ENCODE results near the gene NFKBIL1.

Gene NFKBIL1

DNA sequence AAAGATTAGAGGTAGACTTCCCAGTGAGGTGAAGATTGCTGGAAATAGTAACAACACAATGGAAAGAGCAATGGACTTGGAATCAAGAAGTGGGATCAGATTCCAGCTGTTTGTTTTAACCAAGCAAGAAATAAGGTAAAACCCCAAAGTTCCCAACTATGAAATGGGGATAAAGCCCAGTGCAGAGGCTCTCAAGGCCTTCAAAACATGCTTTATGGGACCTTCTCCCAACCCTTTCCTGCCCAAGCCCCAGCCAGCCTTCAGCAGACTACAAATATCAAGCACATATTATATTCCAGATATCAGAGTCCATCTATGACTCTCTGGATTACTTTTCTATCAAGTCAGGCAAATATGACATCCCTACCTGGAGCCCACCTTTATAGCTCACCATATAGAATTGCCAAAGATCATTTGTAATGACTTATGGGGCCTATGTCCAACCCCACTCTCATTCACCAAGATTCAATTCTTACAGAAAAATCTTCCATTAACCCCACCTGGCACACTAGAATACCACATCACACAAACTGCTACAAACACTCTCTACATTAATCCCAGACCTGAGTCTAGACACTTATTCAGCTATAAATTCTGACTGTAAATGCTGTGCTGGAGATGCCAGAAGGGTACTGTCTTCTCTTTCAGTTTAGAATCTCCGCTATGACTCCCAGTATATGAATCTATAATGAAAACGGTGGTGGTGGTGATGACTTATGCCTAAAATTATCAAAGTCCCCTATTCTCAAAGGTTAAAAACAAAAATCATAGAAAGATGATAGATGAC lies 11.7 kb upstream of the NFKBIL1 start:
- TF ChIP-seq ZFX (IDR thresholded peaks at IDR 0.05; ENCODE audit: borderline replicate concordance) (no peak), CTCF (IDR thresholded peaks at IDR 0.05) (no peak)

GRCh38 chr6:31538805-31539400 lies 8.5 kb upstream of the NFKBIL1 start:
- no peak overlapping the region for H3K27ac ChIP-seq
- no peak for TF ChIP-seq CTCF (IDR thresholded peaks at IDR 0.05)
- TF ChIP-seq ZFX (IDR thresholded peaks at IDR 0.05; ENCODE audit: borderline replicate concordance), result no peak

More for the DNA sequence above, 11.7 kb upstream of the NFKBIL1 start:
- H3K27ac ChIP-seq, result no peak overlapping the region

- TF ChIP-seq ZFX (IDR thresholded peaks at IDR 0.05; ENCODE audit: borderline replicate concordance) (no peak), CTCF (IDR thresholded peaks at IDR 0.05) (no peak)
- peak overlapping the region; percentile 97 for H3K27ac ChIP-seq
Measured at GRCh38 chr6:31540640-31541039, 6.8 kb upstream of the NFKBIL1 start.

DNA sequence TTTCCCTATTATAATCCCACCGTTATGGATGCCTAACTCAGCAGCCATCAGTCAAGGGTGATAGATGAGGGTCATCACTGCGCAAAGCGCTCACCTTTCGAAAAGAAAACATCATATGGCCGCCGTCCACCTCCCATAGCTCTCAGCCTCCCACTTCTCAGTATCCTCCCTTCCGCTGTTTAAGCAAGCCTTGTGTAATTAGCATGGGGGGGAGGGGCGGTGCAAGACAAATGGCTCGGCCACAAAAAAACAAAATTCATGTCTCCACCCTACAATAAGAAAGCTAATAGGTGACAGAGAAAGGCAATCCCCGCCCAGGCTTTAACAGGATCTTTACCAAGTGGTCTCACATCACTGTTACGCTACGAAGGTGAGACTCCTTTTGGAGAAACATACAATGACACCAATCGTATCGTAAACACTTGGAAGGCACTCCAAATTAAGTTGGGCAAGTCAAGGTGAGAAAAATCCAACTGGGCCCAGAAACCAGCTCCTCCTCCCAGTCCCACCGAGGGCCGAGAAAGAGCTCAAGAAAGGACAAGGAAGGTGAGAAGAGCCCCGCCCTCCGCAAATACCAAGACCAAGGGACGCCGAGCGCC lies 6.2 kb upstream of the NFKBIL1 start:
- H3K27ac ChIP-seq, result peak overlapping the region; percentile 97
- TF ChIP-seq CTCF (IDR thresholded peaks at IDR 0.05) (no peak), ZFX (IDR thresholded peaks at IDR 0.05; ENCODE audit: borderline replicate concordance) (no peak)

DNA sequence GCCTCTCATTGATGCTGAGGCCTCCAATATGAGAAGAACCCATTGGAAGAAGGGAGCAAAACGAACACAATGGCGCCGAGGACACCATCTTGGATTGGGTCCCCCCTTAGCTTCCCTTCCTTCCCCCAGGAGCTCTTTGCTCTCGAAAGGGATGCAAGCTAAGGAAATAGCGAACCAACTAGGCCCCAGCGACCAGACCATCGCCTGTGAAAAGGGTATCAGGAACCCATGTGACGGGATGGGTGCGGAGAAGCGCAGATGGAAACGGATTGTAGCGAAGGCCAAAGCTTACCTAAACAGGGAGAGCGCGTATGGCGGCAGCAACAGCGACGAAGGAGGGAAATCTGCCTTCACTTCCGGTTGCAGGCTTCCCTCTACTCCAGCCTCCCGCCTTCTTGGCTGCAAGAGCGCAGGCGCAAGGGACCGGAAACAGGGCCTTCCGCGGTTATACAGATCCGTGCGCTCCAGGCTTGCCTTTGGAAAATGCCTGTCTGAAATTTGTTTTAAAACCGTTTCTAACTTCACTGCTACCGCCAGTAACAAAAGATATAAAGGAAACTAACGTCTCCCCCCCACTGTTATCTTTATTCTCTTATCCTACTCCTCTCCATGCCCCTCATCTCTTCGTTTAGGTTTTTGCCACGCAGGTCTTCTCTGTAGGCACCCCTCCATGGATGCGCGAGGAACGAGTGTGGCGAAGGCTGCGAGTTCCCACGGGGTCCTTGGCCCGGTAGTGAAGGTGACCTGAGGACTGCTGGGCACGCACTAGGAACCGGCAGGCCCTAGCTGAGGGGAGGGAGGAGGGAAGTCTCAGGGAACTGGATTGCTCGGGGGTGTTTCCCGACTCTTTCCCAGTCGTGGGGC lies 5.5 kb upstream of the NFKBIL1 start, which contains the start of gene DDX39B:
Gene DDX39B, minus strand, starts transcription at position 346 of the 864 bp plus-strand sequence. CDS start 1,471 bp downstream, outside the sequence.
- TF ChIP-seq CTCF (IDR thresholded peaks at IDR 0.05) (no peak), ZFX (IDR thresholded peaks at IDR 0.05; ENCODE audit: borderline replicate concordance) (no peak)
- peak within 1 kb of the TSS; percentile 97 for H3K27ac ChIP-seq

DNA sequence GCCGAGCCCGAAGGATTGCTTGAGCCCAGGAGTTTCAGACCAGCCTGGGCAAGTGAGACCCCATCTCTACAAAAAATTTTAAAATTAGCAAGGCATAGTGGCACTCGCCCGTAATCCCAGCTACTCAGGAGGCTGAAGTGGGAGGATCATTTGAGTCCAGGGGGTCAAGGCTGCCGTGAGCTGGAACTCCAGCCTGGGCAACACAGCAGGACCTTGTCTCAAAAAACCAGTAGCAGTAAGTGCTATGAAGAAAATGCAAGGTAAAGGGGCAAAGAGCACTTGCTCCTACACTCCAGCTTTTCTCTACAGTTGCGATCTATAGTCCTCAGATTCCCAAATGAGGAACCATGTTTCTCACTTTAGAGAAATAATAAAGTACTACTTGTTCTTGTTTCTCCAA lies 3.8 kb upstream of the NFKBIL1 start:
- peak overlapping the region; percentile 97 for H3K27ac ChIP-seq
- TF ChIP-seq CTCF (IDR thresholded peaks at IDR 0.05) (no peak), ZFX (IDR thresholded peaks at IDR 0.05; ENCODE audit: borderline replicate concordance) (no peak)
